ENCODE results near the gene PDE4A. TPM values are rescaled to one million over a fixed set of nuclear protein-coding genes. Genes with fewer than 3 reads are reported as not detected.
"Not testable (repeated sequence)": the region's sequence is repeated elsewhere in the genome, so short reads cannot be mapped to it uniquely, and the experiment has no call there.

The PDE4A gene
- polyA plus RNA-seq, 1 donor from 2014 or later, result 2.9 TPM

DNA sequence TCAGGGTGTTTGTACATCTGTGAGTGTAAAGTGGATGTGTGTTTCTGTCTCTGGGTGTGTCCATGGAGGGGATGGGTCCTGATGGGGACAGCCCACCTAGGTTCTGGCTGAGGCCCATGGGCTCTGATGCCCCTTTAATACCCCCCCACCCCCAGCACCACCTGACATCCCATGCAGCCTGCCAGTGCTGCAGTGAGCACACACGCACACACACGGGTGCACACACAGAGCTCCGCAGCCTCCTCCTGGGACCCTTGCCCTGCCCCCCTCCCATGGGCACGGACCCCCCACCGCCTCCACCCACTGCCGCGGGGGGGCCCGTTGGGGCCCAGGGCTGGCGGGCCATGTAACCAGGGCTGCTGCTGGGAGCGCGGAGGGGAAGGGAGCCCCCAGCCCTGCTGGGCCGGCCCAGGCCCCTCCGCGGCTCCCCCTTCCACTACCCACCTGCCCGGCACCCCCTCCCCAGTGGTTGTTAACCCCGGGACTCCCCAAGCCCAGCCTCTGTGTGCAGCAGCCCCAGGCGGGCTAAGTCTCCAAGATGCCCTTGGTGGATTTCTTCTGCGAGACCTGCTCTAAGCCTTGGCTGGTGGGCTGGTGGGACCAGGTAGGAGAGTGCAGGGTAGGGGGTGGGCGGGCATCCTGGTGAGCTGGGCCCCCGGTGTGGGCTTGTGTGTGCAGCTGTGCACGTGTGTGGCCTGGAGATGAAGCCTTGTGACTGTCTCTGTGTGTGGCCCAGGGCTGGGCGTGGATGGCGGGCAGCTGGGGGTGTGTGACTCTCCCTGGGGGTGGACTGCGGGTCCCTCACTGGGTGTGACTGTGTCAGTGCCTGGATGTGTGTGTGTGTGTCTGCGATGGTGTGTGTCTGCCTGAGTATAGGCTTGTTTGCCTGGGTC lies 32.6 kb downstream of the PDE4A start:
- Mint-ChIP-seq H3K9me3 (peaks cover 0 to 4% (median 0%) of the 10 kb centered on the region in 3 donors), H3K27ac (peak overlapping the region in 1 of 3 donors; percentile 83), H3K36me3 (peaks cover 6% of the 10 kb centered on the region), H3K4me3 (no peak overlapping the region), H3K4me1 (peaks cover 0 to 4% (median 0%) of the 10 kb centered on the region in 3 donors), H3K27me3 (peaks cover 2% of the 10 kb centered on the region)

GRCh38 chr19:10453852-10454251 lies 33.5 kb downstream of the PDE4A start:
- Mint-ChIP-seq H3K27me3 (peaks cover 2% of the 10 kb centered on the region), H3K36me3 (peaks cover 4% of the 10 kb centered on the region), H3K27ac (no peak overlapping the region), H3K4me3 (no peak overlapping the region), H3K4me1 (peaks cover 0 to under 1% (median 0%) of the 10 kb centered on the region in 3 donors), H3K9me3 (peaks cover 0 to 4% (median 0%) of the 10 kb centered on the region in 3 donors)

DNA sequence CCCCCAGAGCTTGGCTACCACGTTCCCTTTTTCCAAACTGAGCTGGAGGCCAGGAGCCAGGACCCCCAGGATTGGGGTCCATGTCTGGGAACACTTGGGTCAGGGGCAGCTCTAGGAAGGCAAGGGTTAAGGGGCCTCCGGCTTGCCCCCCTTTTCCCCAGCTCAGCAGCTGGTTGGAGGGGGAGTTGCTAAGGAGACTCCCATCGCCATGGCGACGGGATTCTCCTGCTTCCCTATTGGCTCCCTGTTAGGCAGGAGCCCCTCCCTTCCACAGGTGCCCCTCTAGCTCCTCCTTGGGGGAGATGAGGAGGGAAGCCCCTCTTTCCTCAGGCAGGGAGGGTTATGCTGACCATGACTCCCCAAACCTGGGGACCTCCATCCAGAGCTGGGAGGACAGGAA lies 33.9 kb downstream of the PDE4A start:
- H3K27ac Mint-ChIP-seq, result no peak overlapping the region
- peaks cover 0 to 4% (median 0%) of the 10 kb centered on the region in 3 donors for H3K9me3 Mint-ChIP-seq
- peaks cover 2% of the 10 kb centered on the region for H3K36me3 Mint-ChIP-seq
- no peak overlapping the region for H3K4me3 Mint-ChIP-seq
- no peaks in the 10 kb centered on the region for H3K4me1 Mint-ChIP-seq
- peaks cover 2% of the 10 kb centered on the region for H3K27me3 Mint-ChIP-seq

GRCh38 chr19:10458733-10459132 lies 38.4 kb downstream of the PDE4A start:
- H3K36me3 Mint-ChIP-seq, H3K4me3 Mint-ChIP-seq, H3K27me3 Mint-ChIP-seq, H3K9me3 Mint-ChIP-seq, H3K27ac Mint-ChIP-seq, H3K4me1 Mint-ChIP-seq: not testable (repeated sequence)

GRCh38 chr19:10460714-10461046 lies 40.3 kb downstream of the PDE4A start:
- Mint-ChIP-seq H3K9me3 (no peaks in the 10 kb centered on the region), H3K27me3 (no peaks in the 10 kb centered on the region), H3K27ac (no peak overlapping the region), H3K36me3 (no peaks in the 10 kb centered on the region), H3K4me3 (peak overlapping the region in 3 of 4 donors; percentile 41 to 46 (median 45)), H3K4me1 (peaks cover 0 to 6% (median 5%) of the 10 kb centered on the region in 3 donors)

- peak overlapping the region in 1 of 3 donors; percentile 27 for H3K27ac Mint-ChIP-seq
- no peaks in the 10 kb centered on the region for H3K27me3 Mint-ChIP-seq
- peaks cover 0 to 6% (median 5%) of the 10 kb centered on the region in 3 donors for H3K4me1 Mint-ChIP-seq
- H3K9me3 Mint-ChIP-seq, result no peaks in the 10 kb centered on the region
- H3K4me3 Mint-ChIP-seq, result peak overlapping the region; percentile 45 to 89 (median 73)
- H3K36me3 Mint-ChIP-seq, result no peaks in the 10 kb centered on the region
Measured at GRCh38 chr19:10461047-10461949, 41.0 kb downstream of the PDE4A start.

DNA sequence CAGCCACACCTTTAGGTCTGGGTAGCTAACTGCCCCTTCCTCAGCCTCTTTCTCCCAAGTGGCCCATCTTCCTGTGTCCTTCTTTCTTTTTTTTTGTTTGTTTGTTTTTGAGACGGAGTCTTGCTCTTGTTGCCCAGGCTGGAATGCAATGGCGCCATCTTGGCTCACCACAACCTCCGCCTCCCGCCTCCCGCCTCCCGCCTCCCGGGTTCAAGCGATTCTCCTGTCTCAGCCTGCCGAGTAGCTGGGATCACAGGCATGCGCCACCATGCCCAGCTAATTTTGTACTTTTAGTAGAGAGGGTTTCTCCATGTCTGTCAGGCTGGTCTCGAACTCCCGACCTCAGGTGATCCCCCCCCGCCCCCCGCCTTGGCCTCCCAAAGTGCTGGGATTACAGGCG lies 41.7 kb downstream of the PDE4A start:
- H3K4me1 Mint-ChIP-seq, H3K27me3 Mint-ChIP-seq, H3K9me3 Mint-ChIP-seq, H3K36me3 Mint-ChIP-seq: not testable (repeated sequence)
- Mint-ChIP-seq H3K4me3 (peak overlapping the region in 3 of 4 donors; percentile 70 to 89 (median 70)), H3K27ac (peak overlapping the region in 1 of 3 donors; percentile 27)

- Mint-ChIP-seq H3K27me3 (no peaks in the 10 kb centered on the region), H3K4me1 (peaks cover 0 to 6% (median 5%) of the 10 kb centered on the region in 3 donors), H3K4me3 (peak overlapping the region in 2 of 4 donors; percentile 22 to 23), H3K27ac (no peak overlapping the region), H3K9me3 (no peaks in the 10 kb centered on the region), H3K36me3 (no peaks in the 10 kb centered on the region)
Measured at GRCh38 chr19:10462557-10462956, 42.2 kb downstream of the PDE4A start.

DNA sequence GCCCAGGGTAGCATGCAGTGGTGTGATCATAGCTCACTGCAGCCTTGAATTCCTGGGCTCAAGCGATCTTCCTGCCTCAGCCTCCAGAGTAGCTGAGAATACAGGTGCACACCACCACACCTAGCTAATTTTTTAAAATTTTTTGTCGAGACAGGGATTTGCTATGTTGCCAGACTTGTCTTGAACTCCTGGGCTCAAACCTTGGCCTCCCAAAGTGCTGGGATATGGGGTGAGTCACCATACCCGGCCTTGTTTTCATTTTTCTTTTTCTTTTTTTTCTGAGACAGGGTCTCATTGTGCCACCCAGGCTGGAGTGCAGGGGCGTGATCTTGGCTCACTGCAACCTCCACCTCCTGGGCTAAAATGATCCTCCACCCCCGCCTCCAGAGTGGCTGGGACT lies 44.1 kb downstream of the PDE4A start:
- H3K4me3 Mint-ChIP-seq, result no peak overlapping the region
- H3K27me3 Mint-ChIP-seq, result peaks cover 4% of the 10 kb centered on the region
- no peaks in the 10 kb centered on the region for H3K9me3 Mint-ChIP-seq
- H3K4me1 Mint-ChIP-seq, result peaks cover 0 to 6% (median 5%) of the 10 kb centered on the region in 3 donors
- peaks cover 2% of the 10 kb centered on the region for H3K36me3 Mint-ChIP-seq
- no peak overlapping the region for H3K27ac Mint-ChIP-seq

GRCh38 chr19:10467104-10467706 lies 46.9 kb downstream of the PDE4A start:
- Mint-ChIP-seq H3K4me1 (peaks cover 0 to 4% (median 1%) of the 10 kb centered on the region in 3 donors), H3K27me3 (peaks cover 5% of the 10 kb centered on the region), H3K9me3 (no peaks in the 10 kb centered on the region), H3K4me3 (no peak overlapping the region), H3K36me3 (peaks cover 2% of the 10 kb centered on the region), H3K27ac (no peak overlapping the region)

DNA sequence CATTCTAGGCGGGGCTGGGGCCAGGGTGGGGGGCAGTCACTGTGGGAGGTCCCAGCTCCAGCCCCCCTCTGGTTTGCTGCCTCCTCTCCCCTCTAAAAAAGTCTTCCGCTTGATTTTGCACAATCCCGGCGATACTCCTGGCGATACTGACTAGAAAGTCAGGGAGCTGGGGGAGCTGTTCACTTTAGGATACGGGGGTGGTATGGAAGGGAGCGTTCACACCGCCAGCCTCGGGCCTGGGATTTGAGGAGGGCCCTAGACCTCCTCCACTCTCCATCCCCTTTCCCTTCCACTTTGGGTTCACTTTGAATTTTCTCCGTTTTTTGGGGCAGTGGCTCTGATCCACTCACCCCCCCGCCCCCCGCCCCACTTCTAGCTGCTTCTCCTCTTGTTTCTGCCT lies 47.8 kb downstream of the PDE4A start:
- no peak overlapping the region for H3K27ac Mint-ChIP-seq
- H3K4me3 Mint-ChIP-seq, result no peak overlapping the region
- peaks cover 2% of the 10 kb centered on the region for H3K36me3 Mint-ChIP-seq
- peaks cover 5% of the 10 kb centered on the region for H3K27me3 Mint-ChIP-seq
- no peaks in the 10 kb centered on the region for H3K9me3 Mint-ChIP-seq
- H3K4me1 Mint-ChIP-seq, result peaks cover 0 to 2% (median 1%) of the 10 kb centered on the region in 3 donors

GRCh38 chr19:10471909-10472308 lies 51.6 kb downstream of the PDE4A start:
- Mint-ChIP-seq H3K27me3 (peaks cover 8% of the 10 kb centered on the region), H3K27ac (no peak overlapping the region), H3K9me3 (no peaks in the 10 kb centered on the region), H3K4me1 (peaks cover 0 to 2% (median 1%) of the 10 kb centered on the region in 3 donors), H3K4me3 (no peak overlapping the region), H3K36me3 (peaks cover 2% of the 10 kb centered on the region)

- Mint-ChIP-seq H3K27me3 (peaks cover 8% of the 10 kb centered on the region), H3K27ac (no peak overlapping the region), H3K36me3 (peaks cover 2% of the 10 kb centered on the region), H3K4me1 (peaks cover 0 to 2% (median 1%) of the 10 kb centered on the region in 3 donors), H3K9me3 (no peaks in the 10 kb centered on the region), H3K4me3 (no peak overlapping the region)
Measured at GRCh38 chr19:10473192-10473591, 52.9 kb downstream of the PDE4A start.

- Mint-ChIP-seq H3K27ac (no peak overlapping the region), H3K4me1 (peaks cover 1 to 4% (median 4%) of the 10 kb centered on the region in 3 donors), H3K9me3 (no peaks in the 10 kb centered on the region), H3K27me3 (peaks cover 4% of the 10 kb centered on the region), H3K4me3 (no peak overlapping the region), H3K36me3 (no peaks in the 10 kb centered on the region)
Measured at GRCh38 chr19:10474962-10475451, 54.7 kb downstream of the PDE4A start.

Data from IgD-negative memory B cell (primary cell).